ENCODE measurements around the gene PGS1.

DNA sequence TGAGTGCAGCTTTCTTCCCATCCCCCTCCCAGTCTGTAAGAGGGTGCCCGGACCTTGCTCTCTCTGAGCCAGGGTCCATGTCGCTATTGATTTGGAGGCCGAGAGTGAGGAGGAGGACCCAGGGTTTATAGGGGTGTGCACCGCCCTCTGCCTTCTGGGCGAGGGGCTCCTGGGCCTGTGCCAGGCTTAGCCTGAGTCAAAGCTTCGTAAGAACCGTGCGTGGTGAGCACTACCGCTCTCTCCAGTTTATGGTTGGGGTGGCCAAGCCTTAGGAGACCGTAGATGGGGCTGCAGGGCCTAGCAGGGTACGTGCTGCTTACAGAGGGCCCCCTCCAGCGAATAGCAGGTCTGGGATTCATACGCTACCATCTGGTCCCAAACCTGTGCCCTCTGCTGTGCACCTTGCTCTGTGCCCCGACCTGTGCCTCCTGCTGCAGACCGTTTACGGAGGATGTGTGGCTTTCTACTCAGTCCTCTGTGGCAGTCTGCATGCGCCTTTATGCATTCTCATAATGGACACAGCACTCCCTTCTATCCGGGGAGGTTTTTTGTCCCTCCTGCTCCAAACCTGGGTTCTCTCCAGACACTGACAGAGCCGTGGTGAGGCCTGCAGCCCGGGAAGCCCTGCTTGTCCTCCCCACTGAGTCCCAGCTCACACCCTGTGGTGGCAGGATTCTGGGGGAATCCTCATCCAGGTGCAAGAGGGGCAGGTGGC is 54.7 kb downstream of the PGS1 start:
- TF ChIP-seq POLR2A (IDR thresholded peaks at IDR 0.05) = no peak
- TF ChIP-seq, protein P1, sequence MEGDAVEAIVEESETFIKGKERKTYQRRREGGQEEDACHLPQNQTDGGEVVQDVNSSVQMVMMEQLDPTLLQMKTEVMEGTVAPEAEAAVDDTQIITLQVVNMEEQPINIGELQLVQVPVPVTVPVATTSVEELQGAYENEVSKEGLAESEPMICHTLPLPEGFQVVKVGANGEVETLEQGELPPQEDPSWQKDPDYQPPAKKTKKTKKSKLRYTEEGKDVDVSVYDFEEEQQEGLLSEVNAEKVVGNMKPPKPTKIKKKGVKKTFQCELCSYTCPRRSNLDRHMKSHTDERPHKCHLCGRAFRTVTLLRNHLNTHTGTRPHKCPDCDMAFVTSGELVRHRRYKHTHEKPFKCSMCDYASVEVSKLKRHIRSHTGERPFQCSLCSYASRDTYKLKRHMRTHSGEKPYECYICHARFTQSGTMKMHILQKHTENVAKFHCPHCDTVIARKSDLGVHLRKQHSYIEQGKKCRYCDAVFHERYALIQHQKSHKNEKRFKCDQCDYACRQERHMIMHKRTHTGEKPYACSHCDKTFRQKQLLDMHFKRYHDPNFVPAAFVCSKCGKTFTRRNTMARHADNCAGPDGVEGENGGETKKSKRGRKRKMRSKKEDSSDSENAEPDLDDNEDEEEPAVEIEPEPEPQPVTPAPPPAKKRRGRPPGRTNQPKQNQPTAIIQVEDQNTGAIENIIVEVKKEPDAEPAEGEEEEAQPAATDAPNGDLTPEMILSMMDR (IDR thresholded peaks at IDR 0.05) = no peak

Data from uterus (tissue), 2 donors.